Stimulated activated CD8-positive, alpha-beta memory T cell treated with anti-CD3 and anti-CD28 coated beads, Interleukin-15, amount 100 ng/mL, for 24 hours (primary cell): ENCODE measurements around the gene NCOR2.
"Not testable (repeated sequence)": the region's sequence is repeated elsewhere in the genome, so short reads cannot be mapped to it uniquely, and the experiment has no call there.

Source experiments
- DNase-seq: peaks from one replicate; pipeline ENCODE4 v3.0.0-alpha.2; 2020; ENCODE audit warnings: low read depth

The NCOR2 gene

DNA sequence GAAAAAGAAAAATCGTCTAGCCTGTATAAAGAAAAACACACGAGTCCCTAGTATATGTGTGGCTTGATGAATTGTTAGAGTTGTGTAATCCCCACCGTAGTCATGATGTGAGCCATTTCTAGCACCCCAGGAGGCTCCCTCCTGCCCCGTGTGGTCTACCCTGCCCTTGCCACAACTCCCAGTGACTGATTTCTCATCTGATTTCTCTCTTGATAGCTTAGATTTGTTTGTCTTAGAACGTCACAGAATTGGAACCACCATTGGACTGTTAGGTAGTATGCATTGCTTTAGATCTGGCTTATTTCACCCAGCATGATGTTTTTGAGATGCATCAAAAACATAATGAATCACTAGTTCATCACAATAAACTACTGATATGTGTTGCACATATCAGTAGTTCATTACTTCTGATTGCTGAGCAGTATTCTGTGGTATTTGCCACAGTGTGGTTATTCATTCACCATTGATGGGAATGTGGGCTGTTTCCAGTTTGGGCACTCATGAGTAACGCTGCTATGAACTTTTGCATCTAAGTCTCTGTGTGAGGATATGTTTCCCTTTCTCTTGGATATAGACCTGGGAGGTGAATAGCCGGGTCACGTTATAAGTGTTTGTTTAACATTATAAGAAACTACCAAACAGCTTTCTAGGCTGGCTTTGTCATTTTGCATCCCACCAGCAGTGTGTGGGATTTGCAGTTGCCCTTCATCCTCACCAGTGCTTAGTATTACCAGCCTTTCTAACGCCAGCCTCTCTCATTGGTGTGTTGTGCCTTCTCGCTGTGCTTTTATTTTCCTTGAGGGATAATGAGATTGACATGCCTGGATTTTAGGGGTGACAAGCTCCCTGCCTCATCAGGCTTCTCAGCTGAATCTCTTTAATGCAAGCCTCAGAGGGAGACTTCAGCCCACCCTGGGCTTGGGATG is 31.9 kb upstream of the NCOR2 start:
- no peak for DNase-seq

GRCh38 chr12:124597041-124597440 is 29.6 kb upstream of the NCOR2 start:
- DNase-seq, result no peak

GRCh38 chr12:124595444-124595843 is 28.0 kb upstream of the NCOR2 start:
- DNase-seq, result no peak

DNA sequence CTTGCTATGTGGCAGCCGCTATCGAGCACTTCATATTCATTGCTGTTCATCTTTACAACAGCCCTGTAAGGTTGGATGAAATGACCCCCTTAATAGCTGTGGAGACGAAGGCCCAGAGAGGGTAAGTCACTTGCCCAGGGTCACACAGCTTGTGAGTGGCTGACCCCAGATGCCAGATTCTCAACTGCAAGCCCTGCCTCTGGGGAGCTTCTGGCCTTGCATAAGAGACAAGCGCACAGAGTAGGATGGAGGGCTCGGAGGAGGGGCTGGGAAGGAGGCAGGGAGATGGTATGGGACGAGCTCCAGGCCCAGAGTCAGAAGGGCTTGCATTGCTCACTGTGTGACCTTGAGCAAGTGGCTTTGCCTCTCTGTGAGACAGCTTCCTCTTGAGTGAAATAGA is 27.4 kb upstream of the NCOR2 start:
- no peak for DNase-seq

DNA sequence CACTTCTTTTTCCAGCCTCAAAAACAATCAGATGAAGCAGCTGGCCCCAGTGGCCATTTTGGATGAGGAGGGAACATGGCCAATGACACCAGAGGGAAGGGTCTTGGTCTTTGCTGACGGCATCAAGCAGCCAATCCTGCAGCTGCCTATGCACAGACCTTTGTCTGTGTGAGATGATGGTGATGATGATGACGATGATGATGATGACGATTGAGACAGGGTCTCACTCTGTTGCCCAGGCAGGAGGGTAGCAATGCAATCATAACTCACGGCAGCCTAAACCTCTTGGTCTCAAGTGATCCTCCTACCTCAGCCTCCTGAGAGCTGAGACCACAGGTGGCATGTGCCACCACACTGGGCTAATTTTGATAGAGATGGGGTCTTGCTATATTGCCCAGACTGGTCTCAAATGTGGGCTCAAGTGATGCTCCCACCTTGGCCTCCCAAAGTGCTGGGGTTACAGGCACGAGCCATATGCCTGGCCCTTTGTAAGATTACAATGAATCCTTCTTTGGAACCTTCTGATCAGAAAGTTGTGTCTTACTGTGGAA is 26.5 kb upstream of the NCOR2 start:
- DNase-seq, result no peak

- no peak for DNase-seq
Measured at GRCh38 chr12:124593176-124593575, 25.8 kb upstream of the NCOR2 start.

- DNase-seq, result no peak
Measured at GRCh38 chr12:124592481-124593160, 25.2 kb upstream of the NCOR2 start.

DNA sequence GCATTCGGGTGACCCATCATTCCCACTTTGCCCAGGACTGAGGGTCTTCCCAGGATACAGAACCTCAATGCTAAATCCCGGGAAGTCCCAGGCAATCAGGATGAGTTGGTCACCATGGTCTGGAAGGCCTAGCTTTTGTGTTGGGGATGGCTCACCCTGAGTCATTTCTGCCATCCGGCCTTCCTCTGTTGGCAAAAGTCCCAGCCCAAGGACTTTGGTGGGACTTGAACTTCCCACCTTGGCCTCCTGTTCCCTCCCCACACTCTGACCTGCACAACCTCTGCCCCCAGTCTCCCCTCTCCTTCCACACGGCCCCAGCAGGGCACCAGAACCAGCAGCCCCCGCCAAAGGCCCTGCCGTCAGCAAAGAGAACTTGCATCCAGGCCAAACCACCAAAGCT is 24.6 kb upstream of the NCOR2 start:
- no peak for DNase-seq

- no peak for DNase-seq
Measured at GRCh38 chr12:124590447-124590846, 23.0 kb upstream of the NCOR2 start.

- DNase-seq, result no peak
Measured at GRCh38 chr12:124588751-124589267, 21.4 kb upstream of the NCOR2 start.

GRCh38 chr12:124588018-124588634 is 20.7 kb upstream of the NCOR2 start:
- no peak for DNase-seq

GRCh38 chr12:124586756-124587155 is 19.3 kb upstream of the NCOR2 start:
- no peak for DNase-seq

GRCh38 chr12:124584494-124584893 is 17.1 kb upstream of the NCOR2 start:
- DNase-seq, result not testable (repeated sequence)

DNA sequence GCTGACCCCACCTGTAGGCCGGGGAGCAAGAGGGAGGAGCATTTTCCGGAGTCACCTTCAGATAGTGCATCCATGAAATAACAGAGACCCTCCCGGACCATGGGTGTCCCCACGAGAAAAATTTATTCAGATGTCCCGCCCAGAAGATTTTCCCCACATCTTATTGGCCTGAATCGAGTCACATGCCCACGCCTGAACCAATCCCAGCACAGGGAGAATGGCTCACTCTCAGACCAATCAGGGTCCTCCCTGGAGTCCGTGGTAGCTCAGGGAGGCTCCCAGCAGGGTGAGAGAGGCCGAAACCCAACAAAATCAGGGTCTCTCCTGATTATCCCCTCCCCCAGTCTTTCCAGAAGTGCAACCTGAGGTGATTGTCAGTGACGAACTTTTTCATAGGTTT is 16.4 kb upstream of the NCOR2 start:
- DNase-seq, result no peak

DNA sequence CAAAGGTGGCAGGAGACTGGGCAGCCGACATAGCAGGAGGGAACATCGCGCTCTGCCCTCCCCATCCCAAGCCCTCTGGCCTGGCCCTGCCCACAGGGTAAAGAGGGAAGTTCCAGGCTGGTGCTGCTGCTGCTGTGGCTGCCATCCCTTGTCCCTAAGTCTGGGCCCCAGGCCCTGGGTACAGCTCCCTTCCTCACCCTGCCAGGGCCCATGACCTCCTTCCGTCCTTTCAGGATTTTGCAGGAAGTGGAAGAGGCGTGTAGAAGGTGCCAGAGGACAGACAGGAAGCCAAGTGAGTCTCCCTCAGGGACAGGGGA is 14.7 kb upstream of the NCOR2 start:
- DNase-seq, result no peak

DNA sequence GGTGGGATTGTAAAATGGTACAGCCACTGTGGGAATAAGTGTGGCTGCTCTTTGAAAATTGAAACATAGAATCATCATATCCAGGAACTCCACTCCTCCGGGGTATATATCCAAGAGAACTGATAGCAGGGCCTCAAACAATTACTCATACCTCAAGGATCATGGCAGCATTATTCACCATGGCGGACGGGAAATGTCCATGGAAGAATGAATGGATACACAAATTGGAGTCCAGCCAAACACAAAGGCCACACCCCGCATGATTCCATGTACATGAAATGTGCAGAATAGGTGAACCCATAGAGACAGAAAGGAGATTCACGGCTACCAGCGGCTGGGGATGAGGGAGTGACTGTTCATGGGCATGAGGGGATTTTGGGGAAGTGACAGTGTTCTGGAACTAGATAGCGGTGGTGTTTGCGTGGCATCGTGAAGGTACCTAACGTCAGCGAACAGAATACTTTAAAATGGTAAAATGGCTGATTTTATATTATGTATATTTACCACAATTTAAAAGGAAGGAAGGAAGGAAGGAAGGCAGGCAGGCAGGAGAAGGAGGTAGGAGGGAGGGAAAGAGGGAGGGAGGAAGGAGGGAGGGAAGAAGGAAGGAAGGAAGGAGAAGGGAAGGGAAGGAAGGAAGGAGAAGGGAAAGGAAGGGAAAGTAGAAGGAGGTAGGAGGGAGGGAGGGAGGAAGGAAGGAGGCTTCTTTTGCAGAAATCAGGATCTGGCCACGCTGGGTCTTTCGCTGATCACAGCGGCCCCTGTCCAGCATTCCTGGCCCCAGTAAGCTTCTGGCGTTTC is 14.1 kb upstream of the NCOR2 start:
- DNase-seq, result no peak

DNA sequence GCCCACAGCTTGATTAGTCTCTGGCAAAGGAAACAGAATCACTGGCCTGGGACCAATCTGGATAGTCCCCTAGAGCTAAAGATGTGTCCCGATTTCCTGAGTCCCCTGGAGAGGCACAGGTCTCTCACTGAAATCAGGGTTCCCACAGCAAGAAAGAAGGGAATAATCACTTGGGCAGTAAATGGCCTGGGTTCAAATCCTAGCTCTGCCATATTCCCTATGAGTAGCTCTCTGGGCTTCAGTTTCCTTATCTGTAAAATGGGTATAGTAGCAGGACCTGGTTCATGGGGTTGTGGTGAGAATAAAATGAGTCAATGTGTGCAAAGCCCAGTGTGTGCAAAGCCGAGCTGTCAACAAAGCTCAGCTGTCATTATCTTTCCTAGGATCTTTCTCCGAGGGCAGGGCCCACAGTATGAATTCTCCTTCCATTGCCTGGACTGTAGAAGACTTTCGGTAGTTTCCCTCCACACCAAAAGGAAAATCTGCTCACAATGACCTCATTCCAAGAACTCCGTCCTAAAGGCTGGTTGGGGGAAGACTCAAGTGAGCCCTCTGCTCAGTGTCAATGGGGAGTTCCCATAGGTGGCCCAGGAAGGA is 12.6 kb upstream of the NCOR2 start:
- no peak for DNase-seq

- no peak for DNase-seq
Measured at GRCh38 chr12:124578854-124579253, 11.4 kb upstream of the NCOR2 start.

GRCh38 chr12:124578445-124578844 is 11.0 kb upstream of the NCOR2 start:
- no peak for DNase-seq

- DNase-seq, result no peak
Measured at GRCh38 chr12:124577986-124578385, 10.6 kb upstream of the NCOR2 start.

GRCh38 chr12:124577374-124577773 is 10.0 kb upstream of the NCOR2 start:
- DNase-seq, result no peak
